GM23338 (cell line): Measurements from ENCODE around the gene ELL2. TPM values are rescaled to one million over a fixed set of nuclear protein-coding genes. Genes with fewer than 3 reads are reported as not detected.

Experiments
- ATAC-seq: fragments of 200-7000 bp; cut with Tn5 transposase; 3 replicates; pipeline ENCODE4 v1.9.1; 2020
- DNase-seq: peaks from one replicate; pipeline ENCODE4 v3.0.0-alpha.2; 2015; ENCODE audit warnings: low spot score
- H2AFZ ChIP-seq: fragments of 200-600 bp; sonication (generic); 2 replicates; pipeline ENCODE4 v1.8.0; 2016; ENCODE audit warnings: antibody characterized with exemption, mild to moderate bottlenecking, moderate library complexity
- H3F3A ChIP-seq: fragments of 200-600 bp; sonication (generic); replicated peaks from 2 replicates; pipeline ENCODE4 v1.8.0; 2017; ENCODE audit warnings: antibody characterized with exemption, mixed run types, low read depth
- H3K27ac ChIP-seq: fragments of 200-600 bp; sonication (generic); 2 replicates; pipeline ENCODE4 v1.6.1; 2016; ENCODE audit warnings: low read depth
- H3K27me3 ChIP-seq: fragments of 200-600 bp; sonication (generic); 2 replicates; pipeline ENCODE4 v1.8.0; 2016; ENCODE audit warnings: mild to moderate bottlenecking, mixed run types, moderate library complexity; ENCODE audit not compliant: insufficient read depth
- H3K36me3 ChIP-seq: fragments of 200-600 bp; sonication (generic); 2 replicates; pipeline ENCODE4 v1.8.0; 2016; ENCODE audit warnings: mild to moderate bottlenecking; ENCODE audit not compliant: insufficient read depth
- H3K4me1 ChIP-seq: fragments of 200-600 bp; sonication (generic); 2 replicates; pipeline ENCODE4 v1.8.0; 2016; ENCODE audit warnings: mild to moderate bottlenecking, moderate library complexity; ENCODE audit not compliant: insufficient read depth
- H3K4me2 ChIP-seq: fragments of 200-600 bp; sonication (generic); 2 replicates; pipeline ENCODE4 v1.7.1; 2017; ENCODE audit warnings: mixed run types
- H3K4me3 ChIP-seq: fragments of 200-600 bp; sonication (generic); 2 replicates; pipeline ENCODE4 v1.6.1; 2016; ENCODE audit warnings: mixed run types
- H3K79me2 ChIP-seq: fragments of 200-600 bp; sonication (generic); replicated peaks from 2 replicates; pipeline ENCODE4 v1.8.0; 2017; ENCODE audit warnings: mild to moderate bottlenecking; ENCODE audit not compliant: insufficient read depth
- H3K9me2 ChIP-seq: fragments of 200-600 bp; sonication (generic); 2 replicates; pipeline ENCODE4 v1.8.0; 2017; ENCODE audit not compliant: insufficient read depth
- H4K20me1 ChIP-seq: fragments of 200-600 bp; sonication (generic); replicated peaks from 2 replicates; pipeline ENCODE4 v1.8.0; 2017; ENCODE audit warnings: mild to moderate bottlenecking; ENCODE audit not compliant: insufficient read depth
- H3K27ac Mint-ChIP-seq: 2 replicates; pipeline ENCODE4 v1.8.0; 2020; ENCODE audit warnings: inconsistent platforms, mild to moderate bottlenecking, moderate library complexity, mixed read lengths
- H3K27me3 Mint-ChIP-seq: 3 replicates; pipeline ENCODE4 v1.8.0; 2022; ENCODE audit warnings: low read depth, mild to moderate bottlenecking, moderate library complexity, mixed read lengths, inconsistent platforms; ENCODE audit not compliant: insufficient read depth, poor library complexity
- H3K36me3 Mint-ChIP-seq: 3 replicates; pipeline ENCODE4 v1.8.0; 2021; ENCODE audit warnings: low read depth, mild to moderate bottlenecking, inconsistent platforms, moderate library complexity, mixed read lengths
- H3K4me1 Mint-ChIP-seq: 3 replicates; pipeline ENCODE4 v1.8.0; 2020; ENCODE audit warnings: mild to moderate bottlenecking, inconsistent platforms, mixed read lengths
- H3K4me3 Mint-ChIP-seq: 3 replicates; pipeline ENCODE4 v1.8.0; 2021; ENCODE audit warnings: moderate library complexity, mild to moderate bottlenecking, inconsistent platforms, mixed read lengths
- H3K9me3 Mint-ChIP-seq: 3 replicates; pipeline ENCODE4 v1.8.0; 2020; ENCODE audit warnings: moderate library complexity, mild to moderate bottlenecking, inconsistent platforms, mixed read lengths
- CREB1 ChIP-seq: fragments of 250-450 bp; sonication (Bioruptor Pico); IDR thresholded peaks from 2 replicates; pipeline ENCODE4 v1.5.0; 2020; ENCODE audit warnings: low read depth, mild to moderate bottlenecking, moderate library complexity
- CTCF ChIP-seq, 2 experiments: fragments of 200-600 bp in 1 of 2; sonication (generic) in 1 of 2; conservative IDR thresholded peaks; 2 replicates each; pipeline versions ENCODE4 v1.5.1 to v1.6.1; 2016 to 2017; ENCODE audit warnings: antibody characterized with exemption in 2 of 2, low read depth in 2 of 2, mild to moderate bottlenecking in 2 of 2, moderate library complexity in 1 of 2
- ETS1 ChIP-seq: IDR thresholded peaks from 2 replicates; pipeline ENCODE4 v1.6.1; 2016; ENCODE audit warnings: antibody characterized with exemption
- JUNB ChIP-seq: IDR thresholded peaks from one replicate; pipeline ENCODE4 v1.6.1; 2016; ENCODE audit warnings: antibody characterized with exemption; ENCODE audit not compliant: unreplicated experiment
- ZNF114 ChIP-seq: fragments of 250-450 bp; sonication (Bioruptor Pico); IDR thresholded peaks from 2 replicates; pipeline ENCODE4 v1.5.0; 2020; ENCODE audit warnings: mild to moderate bottlenecking, moderate library complexity
- ZNF331 ChIP-seq: fragments of 250-450 bp; sonication (Bioruptor Pico); IDR thresholded peaks from 2 replicates; pipeline ENCODE4 v1.5.0; 2020; ENCODE audit warnings: low read depth, mild to moderate bottlenecking, moderate library complexity
- ZNF462 ChIP-seq: fragments of 250-450 bp; sonication (Bioruptor Pico); IDR thresholded peaks from 2 replicates; pipeline ENCODE4 v1.5.0; 2020; ENCODE audit warnings: mild to moderate bottlenecking, moderate library complexity
- polyA plus RNA-seq: library from polyadenylated mRNA; unstranded; fragments of >200 nt; fragmentation: Nextera tagmentation; extraction: Ambion mirVana; gene quantifications from 2 replicates; pipeline ENCODE4 v1.2.1, GENCODE V29; 2016
- total RNA-seq: library from RNA; depleted of rRNA; stranded (reverse); fragments of >200 nt; shearing (Covaris generic); gene quantifications from 2 replicates; pipeline ENCODE4 v1.2.3, GENCODE V29; 2014

Gene ELL2
- total and polyA plus RNA-seq, 2 experiments from 2014 or later, result 7.4 to 32.6 TPM

GRCh38 chr5:95850391-95850894 is 111.2 kb downstream of the ELL2 start (continued):
- no peak for TF ChIP-seq ZNF462 (CRISPR knock-in tag)

GRCh38 chr5:95848701-95849100 is 113.0 kb downstream of the ELL2 start:
- Histone ChIP-seq H3K4me2 (no peak overlapping the region), H3K4me1 (no peaks in the 10 kb centered on the region), H4K20me1 (no peaks in the 10 kb centered on the region), H3K9me2 (no peaks in the 10 kb centered on the region), H3K79me2 (no peaks in the 10 kb centered on the region), H3K27me3 (no peaks in the 10 kb centered on the region), H2AFZ (no peak overlapping the region), H3K27ac (no peak overlapping the region), H3F3A (no peaks in the 10 kb centered on the region), H3K36me3 (no peaks in the 10 kb centered on the region), H3K4me3 (no peak overlapping the region)
- no peak for DNase-seq
- no peaks in the 10 kb centered on the region for H3K4me1 Mint-ChIP-seq
- H3K36me3 Mint-ChIP-seq, result no peaks in the 10 kb centered on the region
- no peak overlapping the region for H3K4me3 Mint-ChIP-seq
- no peak overlapping the region for H3K27ac Mint-ChIP-seq
- no peak for ATAC-seq
- TF ChIP-seq ETS1 (no peak), ZNF114 (no peak), ZNF331 (no peak), CREB1 (CRISPR knock-in tag) (no peak), CTCF (conservative IDR thresholded peaks at IDR 0.05; ENCODE audit: low read depth in 2 of 2) (no peak), JUNB (no peak)
- no peaks in the 10 kb centered on the region for H3K9me3 Mint-ChIP-seq
- H3K27me3 Mint-ChIP-seq, result no peaks in the 10 kb centered on the region
